SK-N-SH (cell line): ENCODE data around the gene GPD1L. TPM values are rescaled to one million over a fixed set of nuclear protein-coding genes. Genes with fewer than 3 reads are reported as not detected.
"Not testable (repeated sequence)": the region's sequence is repeated elsewhere in the genome, so short reads cannot be mapped to it uniquely, and the experiment has no call there.

ENCODE experiments used
- CTCF ChIA-PET: fragments of 300-600, 350-600 bp; formaldehyde crosslinking; extraction: SDS; loops from one replicate; lab custom pipeline; 2021; lab: Yijun Ruan, JAX
- POLR2A ChIA-PET: fragments of 350-600 bp; sonication (Branson Sonifier 250); formaldehyde crosslinking; extraction: SDS; loops from one replicate; lab custom pipeline; 2020; ENCODE audit warnings: antibody characterized with exemption, inconsistent platforms; lab: Yijun Ruan, JAX
- DNase-seq: peaks from one replicate; pipeline ENCODE4 v3.0.0; 2012
- H2AFZ ChIP-seq: fragments of 200-600 bp; sonication (generic); 2 replicates; pipeline ENCODE4 v1.8.1; 2016; ENCODE audit warnings: antibody characterized with exemption, mild to moderate bottlenecking, low read depth
- H3F3A ChIP-seq: fragments of 200-600 bp; sonication (generic); replicated peaks from 2 replicates; pipeline ENCODE3; 2016; ENCODE audit warnings: antibody characterized with exemption, mild to moderate bottlenecking; ENCODE audit not compliant: insufficient read depth
- H3K27ac ChIP-seq, 2 experiments: fragments of 200-500 bp in 1 of 2; fragments of 200-600 bp in 1 of 2; sonication (Bioruptor generic) in 1 of 2; sonication (generic), shearing (Covaris generic) in 1 of 2; 2 replicates each; pipeline versions ENCODE4 v1.5.1 to v1.6.1; 2014 to 2016; ENCODE audit warnings: low read depth in 2 of 2, inconsistent platforms in 1 of 2, low read length in 1 of 2, mild to moderate bottlenecking in 1 of 2, mixed read lengths in 1 of 2
- H3K27me3 ChIP-seq: fragments of 200-600 bp; sonication (generic), shearing (Covaris generic); 2 replicates; pipeline ENCODE4 v1.6.1; 2016; ENCODE audit warnings: mixed run types; ENCODE audit not compliant: insufficient read depth
- H3K36me3 ChIP-seq, 2 experiments: fragments of 200-500 bp in 1 of 2; fragments of 200-600 bp in 1 of 2; sonication (Bioruptor generic) in 1 of 2; sonication (generic) in 1 of 2; replicated peaks in 1 of 2; 2 replicates each; pipeline versions ENCODE3 to v1.5.1; 2014 to 2016; ENCODE audit warnings: low read length in 1 of 2, mild to moderate bottlenecking in 1 of 2; ENCODE audit not compliant: insufficient read depth in 2 of 2, control insufficient read depth in 1 of 2
- H3K4me1 ChIP-seq, 2 experiments: fragments of 200-500 bp in 1 of 2; fragments of 200-600 bp in 1 of 2; sonication (Bioruptor generic) in 1 of 2; sonication (generic), shearing (Covaris generic) in 1 of 2; 2 replicates each; pipeline versions ENCODE4 v1.5.1 to v1.6.1; 2014 to 2016; ENCODE audit warnings: low read depth in 1 of 2, low read length in 1 of 2, mixed run types in 1 of 2; ENCODE audit not compliant: insufficient read depth in 2 of 2, control insufficient read depth in 1 of 2
- H3K4me2 ChIP-seq: fragments of 200-600 bp; sonication (generic), shearing (Covaris generic); 2 replicates; pipeline ENCODE4 v1.6.1; 2017; ENCODE audit warnings: mixed run types
- H3K4me3 ChIP-seq, 2 experiments: fragments of 200-500 bp in 1 of 2; fragments of 200-600 bp in 1 of 2; sonication (Bioruptor generic) in 1 of 2; sonication (generic), shearing (Covaris generic) in 1 of 2; 2 replicates each; pipeline versions ENCODE4 v1.5.1 to v1.8.1; 2014 to 2016; ENCODE audit warnings: low read depth in 2 of 2, inconsistent platforms in 1 of 2, low read length in 1 of 2, mild to moderate bottlenecking in 1 of 2, mixed read lengths in 1 of 2, moderate library complexity in 1 of 2
- H3K79me2 ChIP-seq: fragments of 200-600 bp; sonication (generic); 2 replicates; pipeline ENCODE4 v1.8.1; 2017; ENCODE audit warnings: mild to moderate bottlenecking; ENCODE audit not compliant: insufficient read depth
- H3K9ac ChIP-seq: fragments of 200-600 bp; sonication (generic); 2 replicates; pipeline ENCODE4 v1.6.1; 2017; ENCODE audit warnings: mixed run types
- H3K9me2 ChIP-seq: fragments of 200-600 bp; sonication (generic); 2 replicates; pipeline ENCODE4 v1.6.1; 2017; ENCODE audit warnings: mixed run types
- H3K9me3 ChIP-seq: fragments of 200-600 bp; sonication (generic); 2 replicates; pipeline ENCODE4 v1.6.1; 2017; ENCODE audit warnings: mixed run types, mild to moderate bottlenecking, moderate library complexity
- H4K20me1 ChIP-seq: fragments of 200-600 bp; sonication (generic); 2 replicates; pipeline ENCODE4 v1.6.1; 2017; ENCODE audit warnings: mild to moderate bottlenecking, mixed run types; ENCODE audit not compliant: insufficient read depth
- CHD2 ChIP-seq: fragments of 150-350 bp; IDR thresholded peaks from 2 replicates; pipeline ENCODE4 v1.6.1; 2018; ENCODE audit warnings: low read length; ENCODE audit not compliant: partially characterized antibody
- FOSL2 ChIP-seq: IDR thresholded peaks from 2 replicates; pipeline ENCODE4 v1.4.0; 2012; ENCODE audit warnings: low read depth, mild to moderate bottlenecking, moderate library complexity, borderline replicate concordance
- IRF3 ChIP-seq: fragments of 150-350 bp; IDR thresholded peaks from 2 replicates; pipeline ENCODE4 v1.6.1; 2016; ENCODE audit warnings: mild to moderate bottlenecking, low read depth, low read length
- JUND ChIP-seq: IDR thresholded peaks from 2 replicates; pipeline ENCODE4 v1.4.0; 2012
- NFIC ChIP-seq: IDR thresholded peaks from 2 replicates; pipeline ENCODE4 v1.4.0; 2012; ENCODE audit warnings: borderline replicate concordance
- NRF1 ChIP-seq: IDR thresholded peaks from 2 replicates; pipeline ENCODE4 v1.6.1; 2012; ENCODE audit warnings: low read depth, mild to moderate bottlenecking, low read length
- POLR2AphosphoS5 ChIP-seq: IDR thresholded peaks from 2 replicates; pipeline ENCODE4 v1.6.1; 2012; ENCODE audit warnings: low read depth, low read length
- WGBS: methylation state at CpG from one replicate; pipeline ENCODE4 v1.1.6; 2017; ENCODE audit warnings: low lambda C conversion rate; 5-methylcytosine and 5-hydroxymethylcytosine counted together
- polyA plus RNA-seq, 3 experiments: library from polyadenylated mRNA; depleted of rRNA; stranded (reverse); fragments of >200 nt; gene quantifications; 2 replicates each; pipeline ENCODE4 v1.2.3, GENCODE V29; 2012

The GPD1L gene
- polyA plus RNA-seq, 1 of the 3 experiments (the other 2 are of a cell fraction) = 6.1 TPM

GRCh38 chr3:32106929-32107362 is 526 bp downstream of the GPD1L start:
- Histone ChIP-seq H3K79me2 (no peaks in the 10 kb centered on the region), H3F3A (no peaks in the 10 kb centered on the region), H3K4me2 (peak overlapping the region; percentile 88), H3K27ac (peak overlapping the region in 1 of 2 experiments; percentile 39; a peak in 1 of 4 replicates), H3K36me3 (no peaks in the 10 kb centered on the region), H3K27me3 (no peaks in the 10 kb centered on the region), H3K9me3 (no peaks in the 10 kb centered on the region), H3K4me3 (peak overlapping the region; percentile 70 to 73), H2AFZ (peak overlapping the region; percentile 82), H4K20me1 (no peaks in the 10 kb centered on the region), H3K9ac (no peak overlapping the region; the same call in 1 of the 2 replicates), H3K9me2 (no peaks in the 10 kb centered on the region), H3K4me1 (peaks cover 0 to 21% of the 10 kb centered on the region in 2 experiments; a peak in 1 of 4 replicates)
- 7% methylated on average over 18 of the region's 36 CpGs for WGBS
- POLR2A ChIA-PET = interaction anchor here (0.7 kb wide), 1 partner anchor 32 kb away, joined by 3 read pairs; no protein-coding TSS in a partner anchor
- DNase-seq = no peak
- CTCF ChIA-PET = interaction anchor here (1.2 kb wide), 1 partner anchor 37 kb away, joined by 4 read pairs; no protein-coding TSS in a partner anchor
- no peak for TF ChIP-seq NRF1
- no peak for TF ChIP-seq CHD2
- TF ChIP-seq POLR2AphosphoS5 = no peak
- TF ChIP-seq IRF3 = no peak
- no peak for TF ChIP-seq JUND

GRCh38 chr3:32108224-32108623 is 1.8 kb downstream of the GPD1L start:
- H3K36me3 ChIP-seq, H3K4me3 ChIP-seq, H3K4me2 ChIP-seq, DNase-seq, H3K9ac ChIP-seq, H3K79me2 ChIP-seq, H3K27ac ChIP-seq, H4K20me1 ChIP-seq, H2AFZ ChIP-seq, H3K9me2 ChIP-seq, POLR2A ChIA-PET, H3K9me3 ChIP-seq, H3F3A ChIP-seq, H3K27me3 ChIP-seq: not testable (repeated sequence)
- WGBS = 92% methylated on average over 8 of the region's 9 CpGs
- CTCF ChIA-PET = interaction anchor here (1.1 to 1.7 kb wide), 2 partner anchors 36 to 89 kb away, joined by 4 to 7 read pairs; no protein-coding TSS in a partner anchor
- H3K4me1 ChIP-seq = peaks cover 0 to 21% of the 10 kb centered on the region in 2 experiments; a peak in 1 of 4 replicates

- POLR2A ChIA-PET = no interaction called here
- H4K20me1 ChIP-seq = no peaks in the 10 kb centered on the region
- peaks cover 0 to 21% of the 10 kb centered on the region in 2 experiments; a peak in 1 of 4 replicates for H3K4me1 ChIP-seq
- no peaks in the 10 kb centered on the region for H3K79me2 ChIP-seq
- H3K9ac ChIP-seq = no peak overlapping the region
- no peaks in the 10 kb centered on the region for H3K9me3 ChIP-seq
- DNase-seq = peak; percentile 46
- H3K36me3 ChIP-seq = no peaks in the 10 kb centered on the region
- no peaks in the 10 kb centered on the region for H3K9me2 ChIP-seq
- H3K27me3 ChIP-seq = no peaks in the 10 kb centered on the region
- H3K4me3 ChIP-seq = no peak overlapping the region
- TF ChIP-seq FOSL2 = no peak
- TF ChIP-seq NFIC = peak; percentile 38; the same call in 1 of the 2 replicates
- H3F3A ChIP-seq = no peaks in the 10 kb centered on the region
- CTCF ChIA-PET = interaction anchor here (1.1 to 1.7 kb wide), 2 partner anchors 35 to 90 kb away, joined by 4 to 7 read pairs; no protein-coding TSS in a partner anchor
- WGBS = 21% methylated on average over 2 of the region's 2 CpGs
- no peak overlapping the region for H3K4me2 ChIP-seq
- no peak overlapping the region for H2AFZ ChIP-seq
- H3K27ac ChIP-seq = peak overlapping the region in 1 of 2 experiments; percentile 11; a peak in 1 of 4 replicates
These were observed 2.8 kb downstream of the GPD1L start for GRCh38 chr3:32109256-32109655.
